Activated CD8-positive, alpha-beta memory T cell treated with anti-CD3 and anti-CD28 coated beads for 36 hours (primary cell): Measurements from ENCODE around the gene CD33. TPM values are rescaled to one million over a fixed set of nuclear protein-coding genes. Genes with fewer than 3 reads are reported as not detected.
"Not testable (repeated sequence)": the region's sequence is repeated elsewhere in the genome, so short reads cannot be mapped to it uniquely, and the experiment has no call there.

Experiments
- CTCF ChIA-PET: fragments of 350-600 bp; sonication (Branson Sonifier 250); formaldehyde crosslinking; loops from one replicate; lab custom pipeline; 2021; ENCODE audit warnings: antibody characterized with exemption; lab: Charles Lee
- POLR2A ChIA-PET: fragments of 350-600 bp; sonication (Branson Sonifier 250); formaldehyde crosslinking; loops from one replicate; lab custom pipeline; 2021; ENCODE audit warnings: antibody characterized with exemption; lab: Charles Lee
- total RNA-seq, 2 experiments: library from RNA; stranded (reverse); gene quantifications; one replicate each; pipeline ENCODE4 v1.2.3, GENCODE V29; 2021

CD33 gene
- total RNA-seq, 2 experiments from 2014 or later = 0.13 TPM; not detected in 1

- POLR2A ChIA-PET = no interaction called here
- CTCF ChIA-PET = no interaction called here
Observed at GRCh38 chr19:51204321-51204720, 20.6 kb upstream of the CD33 start.

DNA sequence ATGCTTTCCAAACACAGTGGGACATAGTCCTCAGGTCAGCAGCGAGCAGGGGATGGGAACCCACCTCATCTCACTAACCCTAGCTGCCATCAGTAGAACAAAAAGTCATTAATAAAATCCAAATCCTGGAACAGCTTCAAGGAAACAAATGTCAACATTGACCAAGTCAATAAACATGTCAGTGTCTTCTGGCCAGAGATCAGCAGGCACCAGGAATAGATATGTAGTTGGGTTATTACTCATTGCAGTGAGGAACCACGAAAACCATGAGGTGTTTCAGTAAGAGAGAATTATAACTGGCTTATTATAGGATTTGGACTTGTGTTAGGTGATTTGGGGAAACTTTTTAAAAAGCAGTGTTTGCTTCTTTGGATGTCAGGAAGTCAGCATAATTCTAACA, 17.1 kb upstream of the CD33 start:
- POLR2A ChIA-PET = no interaction called here
- CTCF ChIA-PET = interaction anchor here (0.7 kb wide), 1 partner anchor 513 kb away, joined by 3 read pairs; no protein-coding TSS in a partner anchor

DNA sequence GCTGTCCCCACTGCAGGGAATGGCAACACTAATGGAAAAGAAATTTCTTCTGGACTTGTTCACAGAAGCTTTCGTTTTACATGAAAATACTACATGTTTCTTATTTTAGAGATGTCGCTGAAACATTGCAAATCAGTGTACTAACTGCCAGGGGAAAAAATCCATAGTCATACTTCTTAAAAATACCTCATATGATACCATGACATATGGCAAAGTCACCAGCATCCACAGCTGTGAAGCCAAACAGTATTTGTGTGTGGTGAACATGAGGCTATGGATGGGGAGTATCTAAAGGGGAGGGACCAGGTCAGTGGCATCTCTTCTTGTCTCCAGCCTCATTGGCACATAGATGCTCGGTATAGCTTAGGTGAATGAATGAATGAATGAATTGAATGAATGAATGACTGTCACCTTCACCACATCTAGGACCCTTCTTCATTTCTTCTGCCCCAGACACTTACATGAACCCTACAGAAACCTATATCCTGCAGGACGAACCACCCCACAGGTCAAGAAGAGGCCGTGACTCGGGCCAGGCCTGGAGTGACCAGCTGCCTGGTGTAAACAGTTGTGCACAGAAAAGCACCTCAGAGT, 14.6 kb upstream of the CD33 start:
- POLR2A ChIA-PET = no interaction called here
- CTCF ChIA-PET = no interaction called here

- CTCF ChIA-PET, POLR2A ChIA-PET: not testable (repeated sequence)
Observed at GRCh38 chr19:51210874-51211361, 14.0 kb upstream of the CD33 start.

GRCh38 chr19:51211833-51212232, 13.0 kb upstream of the CD33 start:
- ChIA-PET POLR2A (interaction anchor here (0.6 kb wide), 1 partner anchor 984 kb away, joined by 4 read pairs; no protein-coding TSS in a partner anchor), CTCF (no interaction called here)

DNA sequence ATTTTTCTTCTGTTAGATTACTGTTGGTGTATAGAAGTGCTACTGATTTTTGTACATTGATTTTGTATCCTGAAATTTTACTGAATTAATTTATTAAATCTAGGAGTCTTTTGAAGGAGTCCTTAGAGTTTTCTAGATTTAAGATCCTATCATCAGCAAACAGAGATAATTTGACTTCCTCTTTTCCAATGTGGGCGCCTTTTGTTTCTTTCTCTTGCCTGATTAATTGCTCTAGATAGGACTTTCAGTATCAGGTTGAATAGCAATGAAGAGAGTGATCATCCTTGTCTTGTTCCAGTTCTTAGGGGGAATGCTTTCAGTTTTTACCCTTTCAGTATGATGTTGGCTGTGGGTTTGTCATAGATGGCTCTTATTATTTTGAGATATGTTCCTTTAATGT, 5.6 kb upstream of the CD33 start:
- ChIA-PET POLR2A (no interaction called here), CTCF (no interaction called here)

- CTCF ChIA-PET = no interaction called here
- POLR2A ChIA-PET = no interaction called here
Observed at GRCh38 chr19:51219971-51220370, 4.9 kb upstream of the CD33 start.

GRCh38 chr19:51220996-51221395, 3.9 kb upstream of the CD33 start:
- CTCF ChIA-PET = no interaction called here

DNA sequence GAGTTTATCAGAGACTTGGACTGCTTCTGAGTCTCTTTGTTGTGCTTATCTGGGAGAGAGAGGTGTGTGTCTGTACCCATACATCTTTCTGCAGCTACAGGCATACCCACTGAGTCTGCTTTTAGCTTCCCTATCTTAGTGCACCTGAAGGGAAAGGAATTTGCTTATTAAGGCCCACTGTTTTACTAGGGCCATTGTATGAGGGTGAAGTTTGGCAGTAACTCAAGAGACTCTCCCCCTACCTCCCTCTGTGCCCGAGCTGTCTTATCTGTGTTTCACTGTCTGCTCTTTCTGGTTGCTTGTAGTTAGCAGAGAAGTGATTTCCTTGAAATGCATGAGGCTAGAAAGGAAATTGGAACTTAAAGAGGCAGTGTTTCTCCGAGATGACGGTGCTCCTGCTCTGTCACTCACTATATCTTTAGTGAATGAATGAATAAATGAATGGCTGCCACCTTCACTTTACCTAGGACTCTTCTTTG, 678 bp upstream of the CD33 start:
- CTCF ChIA-PET = no interaction called here
- POLR2A ChIA-PET = no interaction called here

More at GRCh38 chr19:51220996-51221395, 3.9 kb upstream of the CD33 start:
- POLR2A ChIA-PET = no interaction called here

DNA sequence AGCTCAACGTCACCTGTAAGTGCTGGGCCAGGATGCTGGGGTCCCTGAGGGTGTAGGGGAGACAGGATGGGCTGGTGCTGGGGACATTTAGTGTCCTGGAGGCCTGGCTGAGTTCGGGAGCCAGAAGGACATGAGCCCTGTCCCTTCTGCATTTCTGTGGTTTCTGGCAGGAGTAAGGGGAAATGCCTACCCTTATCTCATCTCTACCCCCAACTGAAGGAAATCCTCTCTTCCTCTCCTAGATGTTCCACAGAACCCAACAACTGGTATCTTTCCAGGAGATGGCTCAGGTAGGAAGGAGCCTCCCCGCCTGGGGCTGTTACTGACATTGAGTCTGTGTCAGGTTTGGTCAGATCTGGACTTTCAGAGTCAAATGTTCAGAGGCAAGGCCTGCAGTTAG, 1.2 kb downstream of the CD33 start:
- ChIA-PET CTCF (no interaction called here), POLR2A (no interaction called here)

- CTCF ChIA-PET = interaction anchor here (0.6 kb wide), 1 partner anchor 107 kb away, joined by 5 read pairs; no protein-coding TSS in a partner anchor
- POLR2A ChIA-PET = no interaction called here
Observed at GRCh38 chr19:51227326-51227725, 2.4 kb downstream of the CD33 start.

- ChIA-PET POLR2A (no interaction called here), CTCF (interaction anchor here (0.6 kb wide), 1 partner anchor 108 kb away, joined by 5 read pairs; no protein-coding TSS in a partner anchor)
Observed at GRCh38 chr19:51227966-51228365, 3.1 kb downstream of the CD33 start.

- ChIA-PET POLR2A (no interaction called here), CTCF (no interaction called here)
Observed at GRCh38 chr19:51240866-51241265, 16.0 kb downstream of the CD33 start.

GRCh38 chr19:51242881-51243630, 18.2 kb downstream of the CD33 start:
- ChIA-PET POLR2A (no interaction called here), CTCF (no interaction called here)

DNA sequence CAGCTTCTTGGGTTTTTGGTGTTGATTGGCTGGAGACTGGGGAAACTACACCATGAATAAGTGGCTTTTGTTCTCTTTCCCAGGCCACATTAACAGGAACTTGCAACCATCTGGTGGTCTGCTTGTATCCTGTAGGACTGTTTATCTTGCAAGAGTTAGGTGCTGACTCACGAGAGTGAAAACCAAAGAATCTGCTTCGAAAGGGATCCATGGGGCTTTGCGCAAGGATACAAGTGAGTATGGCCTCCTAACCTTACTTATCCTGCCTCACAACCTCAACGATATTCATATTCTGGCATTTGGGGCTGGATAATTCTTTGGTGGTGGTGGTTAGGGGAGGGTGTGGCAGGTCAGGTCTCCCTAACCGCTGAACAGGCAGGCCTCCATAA, 21.3 kb downstream of the CD33 start:
- ChIA-PET CTCF (no interaction called here), POLR2A (no interaction called here)

DNA sequence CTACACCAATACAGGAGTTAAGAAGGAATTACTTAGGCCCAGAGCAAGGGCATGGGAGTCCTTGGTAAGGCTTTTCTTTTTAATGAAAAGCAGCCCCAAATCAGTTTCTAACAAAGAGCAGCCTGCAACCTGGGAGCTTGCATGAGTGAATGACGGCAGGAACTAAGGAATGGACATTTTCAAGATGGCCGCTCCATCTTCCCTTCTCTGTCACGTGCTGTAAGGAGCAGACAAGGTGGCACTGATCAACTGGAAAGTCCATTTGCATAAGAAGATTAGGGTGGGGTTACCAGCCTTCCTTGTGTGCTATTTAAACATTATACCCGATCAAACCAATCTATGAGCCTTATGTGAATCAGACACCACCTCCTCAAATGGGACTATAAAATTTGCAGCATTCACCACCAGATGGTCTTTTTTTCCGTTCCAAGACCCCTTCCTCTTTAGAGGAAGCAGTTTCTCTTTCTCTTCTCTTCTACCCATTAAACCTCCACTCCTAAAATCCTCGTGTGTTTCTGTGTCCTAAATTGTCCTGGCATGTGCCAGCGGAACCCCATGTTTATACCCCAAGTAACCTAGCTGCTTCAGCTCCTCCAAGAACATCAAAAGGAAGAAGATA, 23.2 kb downstream of the CD33 start:
- ChIA-PET CTCF (no interaction called here), POLR2A (no interaction called here)

DNA sequence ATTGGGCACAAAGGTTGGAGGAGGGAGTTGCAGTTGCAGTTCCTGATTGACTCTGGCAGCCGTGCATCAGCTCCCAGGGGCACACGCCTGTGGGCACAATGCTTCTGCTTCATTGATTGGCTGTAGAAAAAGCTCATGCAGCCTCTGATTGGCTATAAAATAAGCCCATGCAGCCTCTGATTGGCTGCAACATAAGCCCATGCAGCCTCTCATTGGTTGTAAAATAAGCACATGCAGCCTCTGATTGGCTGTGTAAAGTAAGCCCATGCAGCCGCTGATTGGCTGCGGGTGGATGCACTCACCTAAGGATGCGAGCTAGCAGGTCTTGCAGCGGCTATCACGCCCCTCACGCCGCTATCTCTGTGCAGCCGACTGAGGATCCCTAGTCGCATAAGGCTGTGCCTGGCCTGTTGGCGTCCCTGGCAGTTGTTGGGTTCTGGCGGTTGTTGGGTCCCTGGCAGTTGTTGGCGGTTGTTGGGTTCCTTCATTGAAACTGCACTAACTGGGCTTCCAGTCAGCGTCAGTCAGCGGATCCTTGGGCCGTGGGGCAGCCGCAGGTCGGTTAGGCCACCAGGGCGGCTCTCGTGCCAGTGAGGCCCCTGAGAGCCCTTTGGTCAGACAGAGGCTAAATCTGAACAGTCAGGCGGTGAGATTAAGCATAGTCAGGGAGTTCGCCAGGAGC, 26.0 kb downstream of the CD33 start, which contains the start of gene SIGLECL1:
SIGLECL1 (plus strand) TSS at position 295 of the 682 bp plus-strand sequence. CDS start 12,993 bp downstream, outside the sequence.
- ChIA-PET POLR2A (interaction anchor here (0.5 kb wide), 1 partner anchor 144 kb away, joined by 6 read pairs; no protein-coding TSS in a partner anchor), CTCF (no interaction called here)

DNA sequence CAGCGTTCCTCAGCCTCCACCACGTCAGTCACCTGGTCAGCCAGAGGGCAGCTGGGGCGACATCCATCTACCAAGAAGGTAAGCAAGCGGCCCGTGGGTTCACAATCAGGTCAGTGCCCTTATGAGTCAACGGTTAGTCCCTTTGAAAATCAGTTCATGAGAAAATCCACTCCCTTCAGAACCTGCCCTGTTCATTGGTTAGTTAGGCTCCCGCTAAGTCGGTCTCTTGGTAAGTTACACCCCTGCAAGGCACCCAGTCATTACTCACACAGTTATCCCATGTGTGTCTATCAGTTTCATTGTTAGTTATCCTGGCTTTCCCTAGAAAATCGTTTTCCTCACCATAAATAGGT, 26.6 kb downstream of the CD33 start:
- CTCF ChIA-PET = no interaction called here
- POLR2A ChIA-PET = no interaction called here

GRCh38 chr19:51252306-51253079, 27.6 kb downstream of the CD33 start:
- CTCF ChIA-PET = interaction anchor here (0.6 kb wide), 1 partner anchor 71 kb away, joined by 3 read pairs; no protein-coding TSS in a partner anchor
- POLR2A ChIA-PET = no interaction called here
